ENCODE data around the gene SLF2. TPM values are rescaled to one million over a fixed set of nuclear protein-coding genes. Genes with fewer than 3 reads are reported as not detected.

Gene SLF2
- total and polyA plus RNA-seq, 8 donors = 2.3 to 49.9 (median 14.4) TPM

DNA sequence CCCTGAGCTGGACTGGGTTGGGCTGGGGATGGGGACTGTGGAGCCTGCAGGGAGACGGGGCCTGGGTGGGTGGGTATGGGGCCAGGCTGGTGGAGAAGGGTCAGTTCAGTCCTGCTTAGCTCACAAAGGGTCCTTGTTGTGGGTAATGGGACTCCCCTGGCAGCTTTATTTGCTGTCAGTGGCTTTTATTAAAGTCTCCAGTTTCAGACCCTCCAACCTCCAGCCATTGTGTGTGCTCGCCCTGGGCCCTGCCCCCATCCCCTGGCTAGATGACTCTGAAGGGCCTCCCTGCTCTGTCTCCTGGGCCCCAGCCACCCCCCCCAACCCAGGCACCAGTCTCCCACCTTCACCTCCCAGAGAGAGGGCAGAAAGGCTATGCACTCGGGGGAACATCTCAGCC is 44.4 kb upstream of the SLF2 start:
- TF ChIP-seq, protein P1, sequence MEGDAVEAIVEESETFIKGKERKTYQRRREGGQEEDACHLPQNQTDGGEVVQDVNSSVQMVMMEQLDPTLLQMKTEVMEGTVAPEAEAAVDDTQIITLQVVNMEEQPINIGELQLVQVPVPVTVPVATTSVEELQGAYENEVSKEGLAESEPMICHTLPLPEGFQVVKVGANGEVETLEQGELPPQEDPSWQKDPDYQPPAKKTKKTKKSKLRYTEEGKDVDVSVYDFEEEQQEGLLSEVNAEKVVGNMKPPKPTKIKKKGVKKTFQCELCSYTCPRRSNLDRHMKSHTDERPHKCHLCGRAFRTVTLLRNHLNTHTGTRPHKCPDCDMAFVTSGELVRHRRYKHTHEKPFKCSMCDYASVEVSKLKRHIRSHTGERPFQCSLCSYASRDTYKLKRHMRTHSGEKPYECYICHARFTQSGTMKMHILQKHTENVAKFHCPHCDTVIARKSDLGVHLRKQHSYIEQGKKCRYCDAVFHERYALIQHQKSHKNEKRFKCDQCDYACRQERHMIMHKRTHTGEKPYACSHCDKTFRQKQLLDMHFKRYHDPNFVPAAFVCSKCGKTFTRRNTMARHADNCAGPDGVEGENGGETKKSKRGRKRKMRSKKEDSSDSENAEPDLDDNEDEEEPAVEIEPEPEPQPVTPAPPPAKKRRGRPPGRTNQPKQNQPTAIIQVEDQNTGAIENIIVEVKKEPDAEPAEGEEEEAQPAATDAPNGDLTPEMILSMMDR (IDR thresholded peaks at IDR 0.05) = no peak
- no peak for TF ChIP-seq EP300 (IDR thresholded peaks at IDR 0.05)
- no peak for TF ChIP-seq POLR2A (IDR thresholded peaks at IDR 0.05)
- no peak for TF ChIP-seq POLR2AphosphoS5 (IDR thresholded peaks at IDR 0.05)
- Histone ChIP-seq H3K27me3 (peaks cover 0 to 77% (median 40%) of the 10 kb centered on the region in 3 donors), H3K9me3 (no peaks in the 10 kb centered on the region), H3K36me3 (no peaks in the 10 kb centered on the region), H3K4me1 (peaks cover 0 to 6% (median 2%) of the 10 kb centered on the region in 4 donors), H3K27ac (no peak overlapping the region), H3K4me3 (no peak overlapping the region)
- 64 to 72% (median 68%) methylated on average over 2 to 3 of the region's 3 CpGs for WGBS, 5 donors
- no peak for DNase-seq
- intact Hi-C loops (cut with DNase I; ENCODE audit: low total_unique reads) = no loop called here

DNA sequence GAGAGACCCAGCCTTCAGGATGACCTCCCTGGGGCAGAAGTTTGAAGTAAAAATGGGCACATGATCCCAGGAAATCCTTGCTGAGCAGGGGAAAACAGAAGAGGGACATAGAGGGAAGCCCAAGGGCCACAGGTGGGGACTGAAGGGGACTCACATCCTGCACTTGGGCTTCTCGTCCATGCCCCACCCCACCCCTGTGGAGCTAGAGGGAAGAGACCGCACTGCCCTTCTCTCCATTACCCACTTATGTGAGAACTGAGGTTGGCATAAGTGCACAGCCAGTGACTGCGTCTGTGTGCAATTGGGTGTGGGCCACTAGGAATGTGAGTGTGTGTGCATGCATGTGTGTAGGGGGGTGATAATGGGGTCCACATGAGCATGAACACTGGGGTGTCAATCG is 43.4 kb upstream of the SLF2 start:
- 74 to 87% (median 82%) methylated on average over 3 to 4 of the region's 4 CpGs for WGBS, 5 donors
- peaks cover 0 to 77% (median 47%) of the 10 kb centered on the region in 3 donors for H3K27me3 ChIP-seq
- intact Hi-C loops (cut with DNase I; ENCODE audit: low total_unique reads) = no loop called here

DNA sequence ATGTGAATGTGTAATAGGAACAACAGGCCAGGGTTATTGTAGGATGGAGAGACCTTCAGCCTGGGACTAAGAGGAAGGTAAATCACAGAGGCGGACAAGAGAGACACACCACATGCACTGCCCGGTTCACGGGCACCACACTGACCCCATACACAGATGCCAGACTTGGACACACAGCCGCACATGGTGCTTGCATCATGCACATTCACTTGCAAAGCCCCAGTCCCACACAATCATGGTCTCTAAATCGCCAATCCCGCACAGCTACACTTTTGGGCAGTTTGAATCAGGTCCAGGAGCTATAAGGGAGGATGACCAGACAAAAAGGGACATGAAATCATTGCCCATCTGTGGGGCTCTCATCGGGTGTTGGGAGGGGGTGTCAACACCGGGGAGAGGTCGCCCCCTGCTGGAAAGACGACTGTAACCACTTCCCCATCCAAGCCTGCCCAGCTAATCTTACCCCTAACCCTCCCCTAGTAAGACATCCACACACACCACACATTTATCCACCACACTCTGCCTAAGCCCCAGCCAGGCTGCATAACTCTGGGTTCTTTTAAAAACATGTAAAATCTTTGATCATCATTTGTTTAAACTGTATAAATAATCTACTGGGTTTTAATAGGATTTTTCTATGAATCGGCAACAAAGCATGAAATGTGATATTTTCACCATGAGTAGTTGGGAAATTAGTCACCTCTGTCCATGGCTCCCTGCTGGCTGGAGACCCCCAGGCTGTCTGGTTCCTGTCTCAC is 40.5 kb upstream of the SLF2 start:
- H3K9me3 ChIP-seq = no peaks in the 10 kb centered on the region
- H3K27ac ChIP-seq = no peak overlapping the region
- H3K4me1 ChIP-seq = no peaks in the 10 kb centered on the region
- H3K27me3 ChIP-seq = peaks cover 0 to 77% (median 35%) of the 10 kb centered on the region in 3 donors
- no peak overlapping the region for H3K4me3 ChIP-seq
- TF ChIP-seq EP300 (IDR thresholded peaks at IDR 0.05) = no peak
- no peak for TF ChIP-seq POLR2A (IDR thresholded peaks at IDR 0.05)
- TF ChIP-seq, protein P1 (IDR thresholded peaks at IDR 0.05) = peak in 2 of 7 experiments; percentile 8 to 16
- TF ChIP-seq POLR2AphosphoS5 (IDR thresholded peaks at IDR 0.05) = no peak
- intact Hi-C loops (cut with DNase I; ENCODE audit: low total_unique reads) = no loop called here
- H3K36me3 ChIP-seq = no peaks in the 10 kb centered on the region
- WGBS, 5 donors = 52 to 60% (median 55%) methylated on average over 10 to 11 of the region's 11 CpGs
- DNase-seq = peak in 1 of 2 donors; percentile 59

More for the DNA sequence above, 43.4 kb upstream of the SLF2 start:
- H3K36me3 ChIP-seq = no peaks in the 10 kb centered on the region
- no peak overlapping the region for H3K4me3 ChIP-seq
- no peak overlapping the region for H3K27ac ChIP-seq
- TF ChIP-seq POLR2AphosphoS5 (IDR thresholded peaks at IDR 0.05) (no peak), POLR2A (IDR thresholded peaks at IDR 0.05) (no peak), EP300 (IDR thresholded peaks at IDR 0.05) (no peak)
- TF ChIP-seq, protein P1 (IDR thresholded peaks at IDR 0.05) = no peak
- no peak for DNase-seq
- no peaks in the 10 kb centered on the region for H3K9me3 ChIP-seq
- peaks cover 0 to 6% (median 2%) of the 10 kb centered on the region in 4 donors for H3K4me1 ChIP-seq

DNA sequence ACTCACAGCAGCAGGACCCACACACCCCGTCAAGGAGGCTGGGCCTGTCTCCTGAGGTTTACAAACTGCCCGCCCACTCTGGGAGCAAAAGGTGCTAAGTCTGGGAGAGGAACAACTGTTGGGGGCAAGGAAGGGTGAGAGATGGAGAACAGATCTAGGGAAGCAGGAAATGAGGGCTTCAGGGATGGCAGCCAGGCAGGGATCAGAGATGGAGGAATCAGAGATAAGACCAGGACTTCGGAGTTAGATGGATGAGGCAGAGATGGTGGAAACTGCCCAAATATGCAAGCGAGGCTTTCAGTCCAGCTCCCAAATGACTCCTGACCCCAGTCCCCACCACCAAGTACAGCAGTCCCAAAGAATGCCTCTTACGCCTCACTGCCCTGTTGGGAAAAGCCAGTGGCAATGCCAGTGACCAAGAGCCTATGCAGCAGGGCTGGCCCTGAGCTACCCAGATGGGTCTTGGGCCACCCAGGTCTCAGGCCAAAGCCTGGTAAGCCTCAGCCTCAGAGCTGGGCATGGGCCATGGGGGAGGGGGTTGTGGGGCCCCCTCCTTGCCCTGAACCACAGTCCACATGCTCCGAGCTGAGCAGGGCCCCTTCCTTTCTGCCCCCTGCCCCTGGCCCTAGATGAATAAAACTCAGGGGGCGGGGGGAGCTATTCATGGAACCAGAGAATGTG is 39.5 kb upstream of the SLF2 start:
- no peaks in the 10 kb centered on the region for H3K4me1 ChIP-seq
- peaks cover 0 to 77% (median 29%) of the 10 kb centered on the region in 3 donors for H3K27me3 ChIP-seq
- H3K27ac ChIP-seq = no peak overlapping the region
- DNase-seq = no peak
- intact Hi-C loops (cut with DNase I; ENCODE audit: low total_unique reads) = no loop called here
- TF ChIP-seq POLR2AphosphoS5 (IDR thresholded peaks at IDR 0.05) (no peak), POLR2A (IDR thresholded peaks at IDR 0.05) (no peak), EP300 (IDR thresholded peaks at IDR 0.05) (no peak)
- TF ChIP-seq, protein P1 (IDR thresholded peaks at IDR 0.05) = no peak
- H3K9me3 ChIP-seq = no peaks in the 10 kb centered on the region
- WGBS, 5 donors = 55 to 76% (median 64%) methylated on average over 6 to 7 of the region's 7 CpGs
- no peak overlapping the region for H3K4me3 ChIP-seq
- no peaks in the 10 kb centered on the region for H3K36me3 ChIP-seq

Measured in stomach (tissue), 9 donors.